NCI-H526 (cell line): ENCODE measurements around the gene ST3GAL5.

Experiments
- DNase-seq, 2 experiments: peaks; one replicate each; lab custom pipeline; 2025; lab: John Stamatoyannopoulos, UW

The ST3GAL5 gene

GRCh38 chr2:85790032-85790431, 98.8 kb downstream of the ST3GAL5 start:
- no peak for DNase-seq

- no peak for DNase-seq
These were observed 99.5 kb downstream of the ST3GAL5 start for GRCh38 chr2:85789271-85789670.

- no peak for DNase-seq
These were observed 100.2 kb downstream of the ST3GAL5 start for GRCh38 chr2:85788603-85789002.

GRCh38 chr2:85787981-85788340, 100.8 kb downstream of the ST3GAL5 start:
- no peak for DNase-seq

GRCh38 chr2:85787282-85787980, 101.4 kb downstream of the ST3GAL5 start:
- DNase-seq, result no peak
